GM19025 (cell line): Measurements from ENCODE around the gene NPY4R2.
"Not testable (repeated sequence)": the region's sequence is repeated elsewhere in the genome, so short reads cannot be mapped to it uniquely, and the experiment has no call there.

Experiments used
- ATAC-seq: cut with Tn5 transposase; IDR thresholded peaks from one replicate; pipeline ENCODE4 v1.9.1; 2021; ENCODE audit warnings: mild to moderate bottlenecking, low read depth, moderate library complexity; ENCODE audit not compliant: unreplicated experiment

Gene NPY4R2

DNA sequence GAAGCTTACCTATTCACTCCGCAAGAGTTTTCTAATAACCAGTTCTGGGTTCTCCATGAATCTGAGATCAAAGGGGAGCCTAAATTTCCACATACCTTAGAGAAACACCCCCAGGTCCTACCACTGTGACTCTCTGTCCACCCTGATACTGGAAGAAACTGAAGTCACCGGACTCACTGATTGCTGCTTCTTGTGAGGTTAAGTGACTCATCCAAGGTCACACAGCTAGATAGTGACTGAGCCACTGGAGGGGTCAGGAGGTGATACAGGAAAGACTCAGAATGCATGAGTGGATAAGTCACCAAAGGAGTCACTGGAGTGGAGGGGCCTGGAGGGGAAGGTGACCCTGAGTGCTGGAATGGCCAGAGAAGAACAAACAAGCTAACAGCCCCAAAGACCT, 9.8 kb downstream of the NPY4R2 start:
- ATAC-seq, result not testable (repeated sequence)

DNA sequence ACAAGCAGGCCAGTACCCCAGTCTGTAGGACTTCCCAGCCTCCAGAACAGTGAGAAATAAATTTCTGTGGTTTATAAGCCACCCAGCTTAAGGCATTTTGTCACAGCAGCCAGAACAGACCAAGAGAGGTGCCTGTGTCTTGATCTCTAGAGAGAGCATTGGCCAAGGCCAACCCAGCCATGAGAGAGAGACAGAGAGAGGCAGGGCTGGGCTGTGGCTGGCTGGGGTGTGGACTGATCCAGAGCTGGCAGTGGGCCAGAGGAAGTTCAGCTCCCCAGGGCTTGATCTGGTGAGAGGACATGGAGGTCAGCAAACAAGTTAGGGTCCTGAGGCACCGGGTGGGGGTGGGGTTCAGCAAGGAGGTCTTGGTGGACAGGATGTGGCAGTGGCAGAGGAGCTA, 14.4 kb downstream of the NPY4R2 start:
- ATAC-seq, result not testable (repeated sequence)

DNA sequence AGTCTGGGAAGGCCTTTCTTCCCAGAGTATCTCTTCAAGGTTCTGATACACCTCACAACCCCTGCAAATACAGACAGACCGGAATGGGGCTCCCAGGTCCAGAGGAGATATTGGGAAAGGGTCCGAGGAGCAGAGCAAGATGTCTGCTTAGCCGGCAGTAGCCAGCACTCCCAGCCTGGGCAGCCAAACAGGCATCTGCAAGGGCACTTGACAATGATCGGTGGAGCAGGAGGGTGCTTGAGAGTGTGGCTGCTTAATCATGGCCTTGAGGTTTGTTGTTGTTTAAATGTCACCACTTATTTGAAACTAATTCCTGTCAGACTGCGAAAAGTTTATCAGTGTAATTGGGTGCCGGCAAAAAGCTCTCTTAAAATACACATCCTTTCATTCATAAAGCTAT, 15.0 kb downstream of the NPY4R2 start:
- ATAC-seq, result not testable (repeated sequence)

DNA sequence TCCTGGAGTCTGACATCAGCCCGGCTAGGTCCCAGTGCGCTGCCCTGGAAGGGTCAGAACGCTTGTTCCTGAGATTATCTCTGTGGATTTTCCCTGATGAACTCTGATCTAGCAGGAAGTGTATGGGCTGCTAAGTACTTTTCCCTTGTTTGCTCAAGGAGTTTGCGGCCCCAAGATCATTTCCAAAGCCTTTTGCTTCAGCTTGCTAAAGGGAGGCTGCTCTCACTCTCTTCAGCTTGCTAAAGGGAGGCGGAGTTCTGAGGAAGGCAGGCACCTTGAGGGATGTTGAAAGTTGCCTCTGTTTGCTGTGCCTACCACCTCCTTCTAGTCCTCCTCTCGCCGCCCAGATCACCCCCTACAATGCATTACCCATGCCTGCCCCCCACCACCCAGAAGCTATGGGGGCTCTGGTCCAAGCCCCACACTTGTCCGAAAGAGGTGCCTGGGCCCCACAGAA, 18.3 kb downstream of the NPY4R2 start:
- ATAC-seq, result not testable (repeated sequence)

DNA sequence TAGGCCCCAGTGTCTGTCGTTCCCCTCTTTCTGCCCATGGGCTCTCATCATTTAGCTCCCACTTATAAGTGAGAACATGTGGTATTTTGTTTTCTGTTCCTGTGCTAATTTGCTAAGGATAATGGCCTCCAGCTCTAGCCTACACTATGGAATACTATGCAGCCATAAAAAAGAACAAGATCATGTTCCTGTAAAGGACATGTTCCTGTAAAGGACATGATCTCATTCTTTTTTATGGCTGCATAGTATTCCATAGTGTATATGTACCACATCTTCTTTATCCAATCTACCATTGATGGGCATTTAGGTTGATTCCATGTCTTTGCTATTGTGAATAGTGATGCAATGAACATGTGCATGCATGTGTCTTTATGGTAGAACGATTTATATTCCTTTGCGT, 19.2 kb downstream of the NPY4R2 start:
- ATAC-seq, result not testable (repeated sequence)

DNA sequence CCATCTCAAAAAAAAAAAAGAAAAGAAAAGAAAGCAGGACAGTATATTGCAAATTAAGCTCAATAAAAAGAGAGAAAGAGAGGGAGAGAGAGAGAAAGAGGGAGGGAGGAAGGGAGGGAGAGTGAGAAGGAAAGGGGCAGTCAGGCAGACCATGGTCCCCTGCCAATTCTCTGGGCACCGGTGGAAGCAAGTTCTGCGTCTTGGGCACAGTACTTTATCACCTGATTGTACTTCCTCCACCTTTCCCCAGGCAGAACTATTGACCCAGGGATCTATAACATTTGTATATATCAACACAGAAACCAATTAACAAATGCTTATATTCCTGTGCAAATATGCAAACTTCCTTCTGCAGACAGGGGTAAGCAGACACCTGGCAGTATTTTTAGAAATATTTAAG, 22.4 kb downstream of the NPY4R2 start:
- ATAC-seq, result not testable (repeated sequence)

DNA sequence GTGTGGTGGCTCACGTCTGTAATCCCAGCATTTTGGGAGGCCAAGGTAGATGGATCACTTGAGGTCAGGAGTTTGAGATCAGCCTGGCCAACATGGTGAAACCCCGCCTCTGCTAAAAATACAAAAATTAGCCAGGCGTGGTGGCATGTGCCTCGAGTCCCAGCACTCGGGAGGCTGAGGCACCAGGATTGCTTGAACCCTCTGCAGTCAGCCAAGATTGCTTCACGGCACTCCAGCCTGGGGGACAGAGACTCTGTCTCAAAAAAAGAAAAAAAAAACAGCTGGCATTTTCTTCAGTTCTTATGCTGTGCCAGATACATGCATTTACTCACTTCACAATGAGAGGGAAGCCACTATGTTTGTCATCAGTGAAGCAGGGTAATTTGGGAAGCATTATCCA, 22.9 kb downstream of the NPY4R2 start:
- not testable (repeated sequence) for ATAC-seq

DNA sequence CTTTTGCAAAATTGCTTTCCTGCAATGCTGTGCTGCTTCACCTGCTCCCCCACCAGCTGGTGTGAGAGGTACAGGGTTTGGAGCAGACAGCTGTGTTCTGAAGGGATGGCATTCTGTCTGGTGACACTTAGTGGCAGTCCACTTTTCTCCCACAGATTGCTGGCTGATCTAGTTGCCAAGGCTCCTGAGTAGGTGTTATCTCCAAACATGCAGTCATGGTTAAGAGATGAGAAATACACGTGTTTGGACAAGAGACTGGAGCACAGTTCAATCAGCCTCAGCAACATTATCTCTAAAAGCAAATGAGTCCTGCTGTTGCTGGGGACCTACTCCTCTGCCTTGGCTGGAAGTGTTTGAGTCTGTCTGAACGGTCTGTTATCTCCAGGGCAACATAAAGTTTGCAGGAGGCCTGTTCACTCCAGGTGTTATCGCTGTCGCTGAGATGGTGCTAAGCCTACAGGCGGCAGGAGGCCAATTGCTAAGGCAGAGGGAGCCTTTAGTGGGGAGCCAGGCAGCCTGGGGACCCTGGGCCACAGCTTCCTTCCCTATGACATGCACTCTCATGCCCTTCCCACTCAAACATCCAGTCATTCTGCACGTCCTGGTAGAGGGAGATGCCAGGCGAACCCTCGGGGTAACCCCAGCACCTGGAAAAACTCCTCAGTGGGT, 24.0 kb downstream of the NPY4R2 start:
- not testable (repeated sequence) for ATAC-seq

DNA sequence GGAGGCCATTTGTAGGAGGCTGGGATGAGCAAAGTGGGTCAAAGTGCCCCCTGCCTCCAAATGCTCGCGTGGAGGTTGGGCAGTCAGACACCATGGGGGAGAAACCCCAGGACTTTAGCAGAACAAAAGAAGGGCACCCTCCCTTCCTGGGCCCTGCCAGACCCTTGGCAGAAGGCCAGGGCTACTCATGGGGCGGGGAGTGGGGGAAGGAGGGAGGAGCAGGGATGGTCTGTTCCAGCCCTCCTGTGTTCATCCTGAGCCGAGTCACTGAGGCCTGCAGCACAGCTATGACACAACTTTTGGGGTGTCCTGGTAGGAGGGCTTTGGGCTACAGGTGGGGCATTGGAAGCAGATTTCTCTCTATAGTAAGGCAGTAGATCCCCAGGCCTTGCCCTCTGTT, 24.9 kb downstream of the NPY4R2 start:
- not testable (repeated sequence) for ATAC-seq

DNA sequence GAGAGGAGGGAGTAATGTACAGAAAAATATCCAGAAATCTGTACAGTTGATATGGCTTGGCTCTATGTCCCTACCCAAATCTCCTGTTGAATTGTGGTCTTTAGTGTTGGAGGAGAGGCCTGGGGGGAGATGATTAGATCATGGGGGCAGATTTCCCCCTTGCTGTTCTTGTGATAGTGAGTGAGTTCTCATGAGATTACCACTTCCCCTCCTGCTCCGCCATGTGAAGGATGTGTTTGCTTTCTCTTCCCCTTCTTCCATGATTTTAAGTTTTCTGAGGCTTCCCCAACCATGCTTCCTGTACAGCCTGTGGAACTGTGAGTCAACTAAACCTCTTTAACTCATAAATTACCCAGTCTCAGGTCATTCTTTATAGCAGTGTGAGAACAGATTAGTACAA, 29.0 kb downstream of the NPY4R2 start:
- ATAC-seq, result not testable (repeated sequence)

DNA sequence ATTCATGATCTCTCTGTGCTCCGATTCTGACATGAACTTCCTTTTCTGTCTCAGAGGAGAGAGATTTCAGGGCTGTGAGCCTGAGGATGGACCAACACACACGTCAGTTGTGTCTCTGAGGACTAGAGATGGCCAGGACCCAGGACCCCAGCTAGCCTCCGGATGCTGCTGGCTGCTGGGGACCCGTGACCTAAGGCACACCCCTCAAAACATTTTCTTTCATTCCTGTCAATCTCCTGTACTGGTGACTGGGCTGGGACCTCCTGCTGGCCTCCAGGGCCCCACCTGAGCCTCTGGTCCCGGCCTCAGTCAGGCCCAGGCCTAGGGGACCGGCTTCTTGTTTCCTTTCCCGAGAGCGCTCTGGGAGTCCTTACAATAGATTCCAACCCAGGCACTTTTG, 38.7 kb downstream of the NPY4R2 start:
- not testable (repeated sequence) for ATAC-seq

DNA sequence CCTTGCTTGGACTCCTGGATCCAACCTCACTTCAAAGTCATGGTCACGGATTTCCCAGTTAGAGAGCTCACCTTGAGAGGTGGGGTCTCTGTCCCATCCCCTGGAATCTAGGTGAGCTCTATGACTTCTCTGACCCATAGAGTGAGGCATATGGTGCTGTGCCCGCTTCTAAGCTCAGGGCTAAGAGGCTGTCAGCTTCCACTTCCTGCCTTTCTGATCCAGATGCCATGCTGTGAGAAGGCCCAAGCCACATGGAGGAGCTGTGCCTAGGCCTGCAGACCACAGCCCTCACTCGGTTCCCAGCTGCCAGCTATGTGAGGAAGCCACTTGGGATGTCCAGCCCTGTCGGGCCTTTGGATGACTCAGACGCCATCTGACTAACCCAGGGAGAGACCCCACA, 41.2 kb downstream of the NPY4R2 start:
- not testable (repeated sequence) for ATAC-seq

DNA sequence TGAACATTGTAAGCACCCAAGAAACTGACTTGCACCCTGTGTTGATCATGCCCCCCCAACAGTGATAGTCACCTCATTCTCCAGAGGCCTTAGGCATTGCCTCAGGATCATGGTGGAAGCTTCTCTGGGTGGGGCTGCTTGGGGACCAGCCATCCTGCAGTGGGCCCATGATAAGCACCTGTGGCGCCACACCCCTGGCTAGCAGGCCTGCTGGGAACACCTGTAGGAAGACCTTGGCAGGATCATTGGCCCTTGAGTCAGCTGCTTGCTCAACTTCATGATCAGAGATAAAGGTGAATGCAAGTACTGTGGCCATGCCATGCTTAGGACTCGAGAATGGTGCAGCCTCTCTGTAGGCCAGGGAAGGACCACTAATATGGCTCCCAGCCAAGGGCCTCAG, 42.2 kb downstream of the NPY4R2 start:
- not testable (repeated sequence) for ATAC-seq

DNA sequence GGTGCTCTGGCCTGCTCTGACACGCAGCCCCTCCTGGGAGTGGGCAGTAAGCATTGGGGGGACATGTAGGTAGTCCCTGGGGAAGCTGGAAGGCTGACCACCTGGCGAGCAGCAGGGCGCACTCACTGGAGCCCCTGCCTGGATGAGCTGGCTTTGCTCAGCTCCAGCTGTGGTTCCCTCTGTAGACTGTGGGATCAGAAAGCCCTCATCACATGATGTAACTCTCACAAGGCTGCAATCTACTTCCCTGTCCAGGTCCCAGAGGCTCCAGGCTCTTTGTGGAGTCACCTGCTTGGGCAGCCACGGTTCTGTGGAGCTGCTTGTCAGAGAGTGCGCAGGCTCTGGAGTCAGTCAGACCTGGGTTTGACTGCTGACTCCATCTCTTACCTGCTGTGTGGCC, 44.3 kb downstream of the NPY4R2 start:
- not testable (repeated sequence) for ATAC-seq

DNA sequence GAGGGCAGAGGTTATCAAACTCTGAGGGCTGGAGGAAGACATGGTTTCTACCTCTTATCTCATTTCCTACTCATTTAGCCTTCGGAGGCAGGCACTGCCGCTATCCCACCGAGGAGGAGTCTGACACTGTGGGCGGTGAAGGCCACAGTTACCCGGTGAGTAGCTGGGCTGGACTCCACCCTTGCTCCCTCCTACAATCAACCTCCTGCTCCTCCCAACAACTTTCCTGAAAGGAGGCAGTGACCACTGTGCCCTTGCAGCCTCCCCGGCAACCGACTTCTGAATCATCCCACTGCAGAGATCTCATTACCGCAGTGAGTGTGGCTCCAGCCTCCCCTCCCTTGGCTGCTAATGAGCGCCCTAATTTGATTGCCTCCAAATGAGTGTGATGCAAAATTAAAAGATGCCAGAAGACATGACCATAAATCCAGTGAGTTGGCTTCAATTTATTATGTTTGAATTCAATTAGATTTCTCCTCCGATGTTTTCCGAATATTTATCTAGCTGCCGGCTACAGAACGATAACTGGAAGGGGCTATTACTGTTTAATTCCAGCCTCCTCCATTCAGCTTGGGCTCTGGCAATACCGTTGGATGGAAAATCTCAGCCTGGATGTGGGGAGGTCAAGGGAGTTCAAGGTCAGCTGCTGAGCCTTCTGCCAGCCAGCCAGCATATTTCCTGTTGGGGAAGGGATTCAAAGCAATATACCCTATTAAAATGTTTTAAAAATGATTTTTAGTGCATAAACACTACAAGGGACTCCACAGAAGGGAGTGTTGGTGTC, 46.0 kb downstream of the NPY4R2 start:
- ATAC-seq, result not testable (repeated sequence)

DNA sequence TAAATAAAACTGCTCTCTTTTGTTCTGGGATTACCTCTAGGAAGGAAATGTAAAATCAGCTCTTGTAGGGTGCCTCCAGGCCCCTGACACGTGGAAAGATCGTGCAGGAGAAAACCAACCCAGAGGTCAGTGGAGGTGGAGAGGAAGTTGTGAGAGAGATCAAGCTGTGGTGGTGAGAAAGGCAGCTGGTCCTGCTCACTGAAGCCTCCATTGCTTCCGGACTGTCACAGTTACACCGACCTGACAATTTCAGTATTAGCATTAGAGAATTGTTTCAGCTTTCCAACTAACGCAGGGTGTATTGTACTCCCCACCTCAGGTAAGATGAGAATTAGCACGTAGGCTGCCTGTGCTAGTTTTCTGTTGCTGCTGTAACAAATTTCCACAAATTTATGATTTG, 50.5 kb downstream of the NPY4R2 start:
- peak; percentile 87 for ATAC-seq

DNA sequence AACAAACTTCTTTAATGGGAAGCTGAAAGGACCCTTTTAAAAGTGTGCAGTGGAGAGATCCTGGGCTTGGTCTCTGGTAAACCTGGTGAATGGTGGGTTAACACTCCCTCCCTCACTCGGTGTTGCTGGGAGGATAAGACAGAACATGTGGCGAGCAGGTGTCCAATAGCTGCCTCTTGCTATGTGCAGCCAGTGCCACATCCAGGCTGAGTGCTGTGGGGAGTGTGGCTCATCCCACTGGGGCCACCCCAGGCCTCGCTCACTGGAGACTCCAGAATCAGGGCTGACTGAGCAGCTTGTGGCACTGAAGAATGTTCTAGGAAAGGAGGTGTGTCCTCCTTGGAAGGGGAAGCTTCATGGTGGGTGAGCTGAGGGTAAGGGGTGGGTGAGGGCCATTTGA, 51.6 kb downstream of the NPY4R2 start:
- ATAC-seq, result not testable (repeated sequence)

DNA sequence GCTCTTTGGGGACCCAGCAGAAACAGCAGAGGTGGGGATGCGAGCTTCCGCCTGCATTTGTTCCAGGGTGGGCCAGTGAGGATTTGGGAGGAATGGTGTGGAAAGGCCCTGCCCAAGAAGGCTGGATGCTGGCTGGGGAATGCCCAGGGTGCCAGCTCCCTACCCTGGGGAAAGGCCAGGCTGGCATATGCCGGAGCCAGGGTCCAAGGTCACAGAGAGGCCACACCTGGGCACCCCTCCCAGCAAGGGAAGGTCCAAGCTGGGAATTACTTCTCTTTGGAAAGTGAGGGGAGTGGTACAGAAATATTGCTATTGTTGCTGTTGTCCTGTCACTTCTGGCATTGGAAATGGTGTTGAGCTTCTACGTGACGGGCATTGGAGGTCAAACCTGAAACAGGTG, 53.1 kb downstream of the NPY4R2 start:
- ATAC-seq, result not testable (repeated sequence)

DNA sequence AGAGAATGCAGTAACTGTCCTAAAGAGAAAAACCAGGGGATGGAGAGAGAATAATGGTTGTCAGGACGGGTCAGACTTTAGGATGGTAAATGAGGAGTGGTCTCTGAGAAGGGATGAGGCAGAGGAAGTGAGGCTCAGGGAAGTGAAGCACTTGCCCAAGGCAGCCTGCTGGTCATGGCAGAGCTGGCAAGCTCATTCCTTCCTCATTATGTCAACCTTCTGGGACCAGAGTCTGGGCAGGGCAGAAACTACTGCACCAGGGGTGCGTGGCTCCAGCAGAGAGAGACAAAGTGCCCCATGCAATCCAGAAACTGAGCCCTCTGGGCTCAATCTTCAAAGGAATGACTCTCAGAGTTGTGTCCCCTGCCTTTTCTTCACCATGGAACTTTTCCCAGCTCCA, 53.6 kb downstream of the NPY4R2 start:
- not testable (repeated sequence) for ATAC-seq
